ENCODE results near the gene LSG1. TPM values are rescaled to one million over a fixed set of nuclear protein-coding genes. Genes with fewer than 3 reads are reported as not detected.

Gene LSG1
- total and polyA plus RNA-seq, 2 of the 13 experiments (the other 11 are each of a cell fraction or from before 2014, with no cell fraction given): 21.4 to 32.1 TPM

- TF ChIP-seq HNRNPK (IDR thresholded peaks at IDR 0.05; ENCODE audit: low read depth, low read length, poor library complexity, severe bottlenecking) (no peak), PRDM10 (CRISPR knock-in tag; IDR thresholded peaks at IDR 0.05; ENCODE audit: low read depth) (peak; percentile 99), FOSL1 (CRISPR knock-in tag; IDR thresholded peaks at IDR 0.05; ENCODE audit: borderline replicate concordance) (peak; percentile 29; the same call in 1 of the 2 replicates), CSRNP1 (CRISPR knock-in tag; IDR thresholded peaks at IDR 0.05) (peak; percentile 47; the same call in 1 of the 2 replicates), ZNF547 (CRISPR knock-in tag; IDR thresholded peaks at IDR 0.05) (peak; percentile 19; the same call in 1 of the 2 replicates), ZNF768 (CRISPR knock-in tag; IDR thresholded peaks at IDR 0.05) (peak; percentile 62; the same call in 1 of the 2 replicates), ZNF747 (CRISPR knock-in tag; IDR thresholded peaks at IDR 0.05; ENCODE audit: borderline replicate concordance) (no peak), MED1 (CRISPR knock-in tag; IDR thresholded peaks at IDR 0.05) (peak; percentile 60; the same call in 1 of the 2 replicates), MAZ (IDR thresholded peaks at IDR 0.05; ENCODE audit: borderline replicate concordance, low read depth, low read length) (no peak), MAZ (CRISPR knock-in tag; IDR thresholded peaks at IDR 0.05; ENCODE audit: low read depth) (peak; percentile 62; the same call in 1 of the 2 replicates), SP4 (CRISPR knock-in tag; IDR thresholded peaks at IDR 0.05) (peak; percentile 31; the same call in 1 of the 2 replicates), ZNF781 (CRISPR knock-in tag; IDR thresholded peaks at IDR 0.05; ENCODE audit: borderline replicate concordance, not compliant biosample characterization) (peak; percentile 48), RXRA (CRISPR knock-in tag; IDR thresholded peaks at IDR 0.05) (peak; percentile 60), FOXK2 (IDR thresholded peaks at IDR 0.05) (0 out of 2 replicates have a peak, but pooled peaks have one; percentile 27), ZNF503 (CRISPR knock-in tag; IDR thresholded peaks at IDR 0.05) (peak; percentile 66; the same call in 1 of the 2 replicates), EEA1 (CRISPR knock-in tag; IDR thresholded peaks at IDR 0.05; ENCODE audit: borderline replicate concordance) (no peak), IKZF4 (CRISPR knock-in tag; IDR thresholded peaks at IDR 0.05; ENCODE audit: borderline replicate concordance, low read depth, not compliant biosample characterization) (no peak), PHF21A (CRISPR knock-in tag; IDR thresholded peaks at IDR 0.05) (peak; percentile 41; the same call in 1 of the 2 replicates), UBTF (CRISPR knock-in tag; IDR thresholded peaks at IDR 0.05) (peak; percentile 98)
Observed at GRCh38 chr3:194685718-194686413, 13.9 kb upstream of the LSG1 start, which contains the start of gene FAM43A (continued).

Data from HepG2 (cell line).